ENCODE data around the gene TMUB2. TPM values are rescaled to one million over a fixed set of nuclear protein-coding genes. Genes with fewer than 3 reads are reported as not detected.

The TMUB2 gene
- polyA plus RNA-seq, 1 of the 3 experiments (the other 2 are of a cell fraction) = 49.5 TPM

DNA sequence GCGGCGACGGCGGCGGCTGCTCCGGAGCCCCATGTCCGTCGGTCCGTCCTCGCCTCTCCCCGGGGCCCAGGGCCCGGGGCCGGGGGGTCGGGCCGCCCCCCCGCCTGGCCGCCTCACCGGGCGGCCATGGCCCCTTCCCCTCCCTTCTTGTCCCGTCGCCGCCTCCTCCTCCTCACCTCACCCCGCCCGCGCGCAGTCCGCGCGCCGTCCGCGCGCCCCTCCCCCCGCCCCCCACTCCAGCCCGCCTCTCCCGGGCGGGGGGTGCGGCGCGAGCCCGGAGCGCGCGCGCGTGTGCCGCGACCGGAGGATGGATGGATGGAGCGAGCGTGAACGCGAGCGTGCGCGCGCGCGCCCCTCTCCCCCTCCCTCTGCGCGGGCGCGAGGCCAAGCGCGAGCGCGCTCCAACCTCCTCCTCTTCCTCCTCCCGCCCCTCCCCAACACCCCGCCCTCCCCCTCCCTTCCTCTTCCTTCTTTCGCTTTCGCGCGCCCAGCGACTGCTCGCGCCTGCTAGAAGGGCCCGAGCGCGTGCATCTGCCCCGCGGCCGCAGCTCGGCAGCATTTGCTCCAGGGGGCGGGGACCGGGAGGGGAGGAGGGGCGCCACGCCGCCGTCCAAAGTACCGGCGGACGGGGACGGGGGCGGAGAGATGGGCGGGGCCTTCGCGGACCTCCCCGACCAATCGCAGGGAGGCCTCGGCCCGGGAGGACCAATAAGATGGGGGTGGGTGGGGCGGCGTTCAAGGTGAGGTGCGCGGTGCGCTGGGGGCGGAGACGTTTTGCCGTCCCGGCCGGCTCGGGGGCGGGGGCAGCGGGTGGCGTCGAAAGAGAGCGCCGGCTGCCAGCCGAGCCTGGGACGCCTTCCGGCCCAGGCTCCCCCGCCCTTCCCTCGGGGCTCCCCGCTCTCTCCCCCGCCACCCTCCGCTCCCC is 13.0 kb downstream of the TMUB2 start, which contains the start of gene ATXN7L3 (continued):
- TF ChIP-seq, protein P1, sequence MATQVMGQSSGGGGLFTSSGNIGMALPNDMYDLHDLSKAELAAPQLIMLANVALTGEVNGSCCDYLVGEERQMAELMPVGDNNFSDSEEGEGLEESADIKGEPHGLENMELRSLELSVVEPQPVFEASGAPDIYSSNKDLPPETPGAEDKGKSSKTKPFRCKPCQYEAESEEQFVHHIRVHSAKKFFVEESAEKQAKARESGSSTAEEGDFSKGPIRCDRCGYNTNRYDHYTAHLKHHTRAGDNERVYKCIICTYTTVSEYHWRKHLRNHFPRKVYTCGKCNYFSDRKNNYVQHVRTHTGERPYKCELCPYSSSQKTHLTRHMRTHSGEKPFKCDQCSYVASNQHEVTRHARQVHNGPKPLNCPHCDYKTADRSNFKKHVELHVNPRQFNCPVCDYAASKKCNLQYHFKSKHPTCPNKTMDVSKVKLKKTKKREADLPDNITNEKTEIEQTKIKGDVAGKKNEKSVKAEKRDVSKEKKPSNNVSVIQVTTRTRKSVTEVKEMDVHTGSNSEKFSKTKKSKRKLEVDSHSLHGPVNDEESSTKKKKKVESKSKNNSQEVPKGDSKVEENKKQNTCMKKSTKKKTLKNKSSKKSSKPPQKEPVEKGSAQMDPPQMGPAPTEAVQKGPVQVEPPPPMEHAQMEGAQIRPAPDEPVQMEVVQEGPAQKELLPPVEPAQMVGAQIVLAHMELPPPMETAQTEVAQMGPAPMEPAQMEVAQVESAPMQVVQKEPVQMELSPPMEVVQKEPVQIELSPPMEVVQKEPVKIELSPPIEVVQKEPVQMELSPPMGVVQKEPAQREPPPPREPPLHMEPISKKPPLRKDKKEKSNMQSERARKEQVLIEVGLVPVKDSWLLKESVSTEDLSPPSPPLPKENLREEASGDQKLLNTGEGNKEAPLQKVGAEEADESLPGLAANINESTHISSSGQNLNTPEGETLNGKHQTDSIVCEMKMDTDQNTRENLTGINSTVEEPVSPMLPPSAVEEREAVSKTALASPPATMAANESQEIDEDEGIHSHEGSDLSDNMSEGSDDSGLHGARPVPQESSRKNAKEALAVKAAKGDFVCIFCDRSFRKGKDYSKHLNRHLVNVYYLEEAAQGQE (IDR thresholded peaks at IDR 0.05; ENCODE audit: low read depth, low read length) = no peak
- TF ChIP-seq NRF1 (IDR thresholded peaks at IDR 0.05; ENCODE audit: low read depth, low read length) = peak; percentile 48
- no peak for TF ChIP-seq RFX5 (IDR thresholded peaks at IDR 0.05; ENCODE audit: low read length)
- TF ChIP-seq, protein P2, sequence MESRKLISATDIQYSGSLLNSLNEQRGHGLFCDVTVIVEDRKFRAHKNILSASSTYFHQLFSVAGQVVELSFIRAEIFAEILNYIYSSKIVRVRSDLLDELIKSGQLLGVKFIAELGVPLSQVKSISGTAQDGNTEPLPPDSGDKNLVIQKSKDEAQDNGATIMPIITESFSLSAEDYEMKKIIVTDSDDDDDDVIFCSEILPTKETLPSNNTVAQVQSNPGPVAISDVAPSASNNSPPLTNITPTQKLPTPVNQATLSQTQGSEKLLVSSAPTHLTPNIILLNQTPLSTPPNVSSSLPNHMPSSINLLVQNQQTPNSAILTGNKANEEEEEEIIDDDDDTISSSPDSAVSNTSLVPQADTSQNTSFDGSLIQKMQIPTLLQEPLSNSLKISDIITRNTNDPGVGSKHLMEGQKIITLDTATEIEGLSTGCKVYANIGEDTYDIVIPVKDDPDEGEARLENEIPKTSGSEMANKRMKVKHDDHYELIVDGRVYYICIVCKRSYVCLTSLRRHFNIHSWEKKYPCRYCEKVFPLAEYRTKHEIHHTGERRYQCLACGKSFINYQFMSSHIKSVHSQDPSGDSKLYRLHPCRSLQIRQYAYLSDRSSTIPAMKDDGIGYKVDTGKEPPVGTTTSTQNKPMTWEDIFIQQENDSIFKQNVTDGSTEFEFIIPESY (IDR thresholded peaks at IDR 0.05; ENCODE audit: borderline replicate concordance, low read depth) = no peak
- TF ChIP-seq RCOR1 (IDR thresholded peaks at IDR 0.05; ENCODE audit: low read length) = no peak

DNA sequence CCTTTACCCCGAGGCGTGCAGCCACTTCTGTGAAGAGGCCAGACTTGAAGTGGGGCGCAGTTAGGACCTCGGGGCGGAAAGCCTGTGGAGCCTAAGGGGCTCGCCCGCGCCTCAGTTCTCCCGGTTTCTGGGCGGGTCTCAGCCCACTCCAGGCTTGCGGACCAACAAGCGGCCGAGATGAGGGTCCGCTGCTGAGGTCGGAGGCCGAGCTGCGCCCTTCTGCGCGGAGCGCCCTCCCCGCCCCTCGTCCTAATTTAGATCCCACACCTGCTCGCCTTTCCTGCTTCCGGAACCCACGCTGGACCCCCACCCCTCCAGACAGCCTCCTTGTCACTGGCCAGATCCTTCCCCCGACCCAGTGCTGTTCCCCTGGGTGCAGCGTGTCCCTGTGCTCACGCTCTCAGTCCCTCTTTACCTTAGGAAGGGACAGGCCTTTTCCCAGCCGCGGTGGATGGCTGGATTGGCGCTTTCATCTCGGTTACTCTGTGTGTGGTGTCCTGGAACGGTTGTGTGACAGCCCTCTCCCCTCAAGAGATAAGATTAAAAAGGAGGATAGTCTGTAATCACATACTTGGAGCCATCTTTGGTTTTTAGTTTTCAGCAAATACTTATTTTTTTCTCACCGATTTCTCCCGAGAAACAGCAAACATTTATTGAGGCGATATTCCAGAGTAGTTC is 13.8 kb downstream of the TMUB2 start:
- no peak for DNase-seq
- Histone ChIP-seq H3K27me3 (ENCODE audit: insufficient read depth) (no peaks in the 10 kb centered on the region), H3K4me2 (peak overlapping the region; percentile 95), H2AFZ (ENCODE audit: low read depth) (peak overlapping the region; percentile 82), H3K4me3 (ENCODE audit: low read depth in 2 of 2, low read length in 1 of 2) (peak overlapping the region; percentile 72 to 79), H3K9ac (peak overlapping the region; percentile 93), H4K20me1 (ENCODE audit: insufficient read depth) (no peaks in the 10 kb centered on the region), H3K9me3 (no peaks in the 10 kb centered on the region), H3K4me1 (ENCODE audit: control insufficient read depth in 1 of 2, insufficient read depth in 2 of 2, low read depth in 1 of 2, low read length in 1 of 2) (peaks cover 16 to 30% of the 10 kb centered on the region in 2 experiments), H3K9me2 (no peaks in the 10 kb centered on the region), H3F3A (replicated peaks; ENCODE audit: insufficient read depth) (peaks cover 17% of the 10 kb centered on the region), H3K79me2 (ENCODE audit: insufficient read depth) (peaks cover 34% of the 10 kb centered on the region), H3K36me3 (replicated peaks in 1 of 2; ENCODE audit: control insufficient read depth in 1 of 2, insufficient read depth in 2 of 2, low read length in 1 of 2) (peaks cover 15 to 20% of the 10 kb centered on the region in 2 experiments), H3K27ac (ENCODE audit: low read depth in 2 of 2, low read length in 1 of 2) (peak overlapping the region; percentile 85 to 95)
- ChIA-PET POLR2A (interaction anchor here (0.6 to 1.1 kb wide), 3 partner anchors 14 to 254 kb away, joined by 3 to 8 read pairs (median 3); partner anchors contain the start of genes TMUB2 and UBTF), CTCF (interaction anchor here (0.5 to 6.6 kb wide), 5 partner anchors 10 to 145 kb away, joined by 3 to 61 read pairs (median 12); partner anchors contain the start of genes GRN and UBTF)
- WGBS (ENCODE audit: low lambda C conversion rate) = 16% methylated on average over 28 of the region's 36 CpGs
- TF ChIP-seq MXI1 (IDR thresholded peaks at IDR 0.05; ENCODE audit: low read depth, low read length) (0 out of 2 replicates have a peak, but pooled peaks have one; percentile 26), FOXM1 (IDR thresholded peaks at IDR 0.05; ENCODE audit: low read depth) (no peak), POLR2AphosphoS5 (IDR thresholded peaks at IDR 0.05; ENCODE audit: low read depth, low read length) (0 out of 2 replicates have a peak, but pooled peaks have one; percentile 1)
